Calu3 (cell line): ENCODE measurements around the gene CYP46A1. TPM values are rescaled to one million over a fixed set of nuclear protein-coding genes. Genes with fewer than 3 reads are reported as not detected.

Source experiments
- Bru-seq: library from RNA; stranded (reverse); fragments of 400-500 nt; gene quantifications from one replicate; lab custom pipeline; 2021; lab: Mats Ljungman, UMichigan
- BruChase-seq, 2 experiments: library from RNA; stranded (reverse); fragments of 400-500 nt; gene quantifications; one replicate each; lab custom pipeline; 2021; lab: Mats Ljungman, UMichigan
- BruUV-seq: library from RNA; stranded (reverse); fragments of 400-500 nt; replicated peaks from 2 replicates; lab custom pipeline; 2021; lab: Mats Ljungman, UMichigan
- CTCF ChIA-PET: fragments of 300-600 bp; sonication (Branson Sonifier 250); formaldehyde crosslinking; loops from one replicate; lab custom pipeline; 2022; ENCODE audit warnings: antibody characterized with exemption; lab: Charles Lee
- DNase-seq: peaks from one replicate; pipeline ENCODE4 v3.0.0; 2022
- H3K27ac Mint-ChIP-seq: one replicate; pipeline ENCODE4 v1.8.0; 2022; ENCODE audit warnings: mixed read lengths; ENCODE audit not compliant: unreplicated experiment
- H3K27me3 Mint-ChIP-seq: one replicate; pipeline ENCODE4 v1.8.0; 2022; ENCODE audit warnings: mixed read lengths; ENCODE audit not compliant: unreplicated experiment
- H3K36me3 Mint-ChIP-seq: one replicate; pipeline ENCODE4 v1.8.0; 2022; ENCODE audit warnings: mild to moderate bottlenecking, moderate library complexity, mixed read lengths; ENCODE audit not compliant: insufficient read depth, unreplicated experiment
- H3K4me1 Mint-ChIP-seq: one replicate; pipeline ENCODE4 v1.8.0; 2022; ENCODE audit warnings: mild to moderate bottlenecking, low read depth, mixed read lengths; ENCODE audit not compliant: unreplicated experiment
- H3K4me3 Mint-ChIP-seq: one replicate; pipeline ENCODE4 v1.8.0; 2022; ENCODE audit warnings: mild to moderate bottlenecking, low read depth, moderate library complexity, mixed read lengths; ENCODE audit not compliant: unreplicated experiment
- H3K9me3 Mint-ChIP-seq: one replicate; pipeline ENCODE4 v1.8.0; 2022; ENCODE audit warnings: low read depth, mixed read lengths; ENCODE audit not compliant: unreplicated experiment
- CTCF ChIP-seq: fragments of 200-600 bp; IDR thresholded peaks from one replicate; pipeline ENCODE4 v1.8.0; 2022; ENCODE audit warnings: antibody characterized with exemption; ENCODE audit not compliant: unreplicated experiment
- intact Hi-C: fragments of 100-400 bp; cut with micrococcal nuclease; formaldehyde crosslinking; loops from one replicate; pipeline ENCODE4 v1.10.0; 2022; ENCODE audit not compliant: unreplicated experiment
- long read RNA-seq: library from polyadenylated mRNA; stranded (forward); transcript quantifications from one replicate; pipeline ENCODE4 v2.0.0, GENCODE V29; 2022
- total RNA-seq: library from RNA; stranded (reverse); gene quantifications from 2 replicates; pipeline ENCODE4 v1.2.3, GENCODE V29; 2022

CYP46A1 gene
- total RNA-seq (not detected in 2 replicates), Bru-seq, nascent RNA (percentile 7 among the genes with signal in this experiment), BruChase-seq, experiment 1, labeled RNA remaining after a 6-hour chase (percentile 7 among the genes with signal in this experiment), BruChase-seq, experiment 2, labeled RNA remaining after a 2-hour chase (percentile 11 among the genes with signal in this experiment)
- long read RNA-seq: 0 reads

GRCh38 chr14:99683619-99684409 is at the start of gene CYP46A1:
Gene CYP46A1, plus strand, starts transcription at chr14:99684298. Its CDS starts 120 bp downstream, at chr14:99684418.
- intact Hi-C loops: loop anchor here (1.0 kb wide), 1 partner anchor 201 kb away; no protein-coding TSS in a partner anchor
- Mint-ChIP-seq H3K4me1 (peaks cover 6% of the 10 kb centered on the region), H3K9me3 (no peaks in the 10 kb centered on the region), H3K27me3 (peaks cover 41% of the 10 kb centered on the region), H3K4me3 (peak within 1 kb of the TSS; percentile 76), H3K27ac (peak within 1 kb of the TSS; percentile 56), H3K36me3 (peaks cover 14% of the 10 kb centered on the region)
- peak; percentile 99 for DNase-seq
- no TSS peak for BruUV-seq
- TF ChIP-seq CTCF: no peak
- CTCF ChIA-PET: interaction anchor here (0.6 to 1.4 kb wide), 13 partner anchors 29 to 630 kb away, joined by 3 to 8 read pairs (median 4); no protein-coding TSS in a partner anchor

GRCh38 chr14:99634443-99634842 is 49.7 kb upstream of the CYP46A1 start:
- no peak overlapping the region for H3K4me3 Mint-ChIP-seq
- CTCF ChIA-PET: no interaction called here
- intact Hi-C loops: no loop called here
- no TSS peak for BruUV-seq
- H3K9me3 Mint-ChIP-seq: no peaks in the 10 kb centered on the region
- H3K36me3 Mint-ChIP-seq: no peaks in the 10 kb centered on the region
- no peak overlapping the region for H3K27ac Mint-ChIP-seq
- no peak for DNase-seq
- no peak for TF ChIP-seq CTCF
- peaks cover 39% of the 10 kb centered on the region for H3K27me3 Mint-ChIP-seq
- H3K4me1 Mint-ChIP-seq: no peaks in the 10 kb centered on the region

GRCh38 chr14:99635116-99635515 is 49.0 kb upstream of the CYP46A1 start:
- CTCF ChIA-PET: no interaction called here
- TF ChIP-seq CTCF: no peak
- Mint-ChIP-seq H3K27ac (no peak overlapping the region), H3K9me3 (no peaks in the 10 kb centered on the region), H3K27me3 (peaks cover 39% of the 10 kb centered on the region), H3K4me1 (no peaks in the 10 kb centered on the region), H3K4me3 (no peak overlapping the region), H3K36me3 (no peaks in the 10 kb centered on the region)
- intact Hi-C loops: no loop called here
- no TSS peak for BruUV-seq
- no peak for DNase-seq

- no peak for DNase-seq
- TF ChIP-seq CTCF: no peak
- Mint-ChIP-seq H3K36me3 (no peaks in the 10 kb centered on the region), H3K27ac (no peak overlapping the region), H3K4me3 (no peak overlapping the region), H3K9me3 (no peaks in the 10 kb centered on the region), H3K4me1 (no peaks in the 10 kb centered on the region), H3K27me3 (peaks cover 43% of the 10 kb centered on the region)
- intact Hi-C loops: no loop called here
- no TSS peak for BruUV-seq
- CTCF ChIA-PET: no interaction called here
Observed at GRCh38 chr14:99636487-99636886, 47.6 kb upstream of the CYP46A1 start.
